Lower lobe of right lung (tissue), 2 donors: ENCODE measurements around the gene OR51B6. TPM values are rescaled to one million over a fixed set of nuclear protein-coding genes. Genes with fewer than 3 reads are reported as not detected.

ENCODE experiments used
- ATAC-seq, 2 donors: fragments of 200-7000 bp; cut with Tn5 transposase; one replicate each; pipeline ENCODE4 v1.9.1; 2020 to 2022; ENCODE audit warnings: mild to moderate bottlenecking in 2 of 2, moderate library complexity in 2 of 2
- DNase-seq: peaks from one replicate; pipeline ENCODE4 v3.0.0-alpha.2; 2020
- H3K27ac ChIP-seq: fragments of 200-600 bp; one replicate; pipeline ENCODE4 v1.8.0; 2022
- H3K27me3 ChIP-seq: fragments of 200-600 bp; one replicate; pipeline ENCODE4 v1.8.0; 2022; ENCODE audit warnings: low read depth
- H3K36me3 ChIP-seq: fragments of 200-600 bp; one replicate; pipeline ENCODE4 v1.8.0; 2022; ENCODE audit warnings: mild to moderate bottlenecking
- H3K4me1 ChIP-seq: fragments of 200-600 bp; one replicate; pipeline ENCODE4 v1.8.0; 2022
- H3K4me3 ChIP-seq: fragments of 200-600 bp; one replicate; pipeline ENCODE4 v1.8.0; 2022; ENCODE audit warnings: mild to moderate bottlenecking
- H3K9me3 ChIP-seq: fragments of 200-600 bp; one replicate; pipeline ENCODE4 v1.8.0; 2022
- CTCF ChIP-seq: fragments of 200-600 bp; IDR thresholded peaks from one replicate; pipeline ENCODE4 v1.8.0; 2022; ENCODE audit warnings: antibody characterized with exemption, mild to moderate bottlenecking
- intact Hi-C: fragments of 100-400 bp; cut with DNase I; formaldehyde crosslinking; loops from one replicate; pipeline ENCODE4 v1.11.0; 2022
- total RNA-seq: library from RNA; stranded (reverse); fragmentation: NEBNext Ultra II Directional; extraction: Animal tissue kit (Norgen Biotek cat#: 25700); gene quantifications from one replicate; pipeline ENCODE4 v1.2.1, GENCODE V29; 2021
- donor health status: DM: no; HTN: yes; CAD: no; lungs with severe emphysema.

OR51B6 gene
- total RNA-seq, 1 donor from 2014 or later, result not detected

- H3K27ac ChIP-seq, result no peak overlapping the region
- TF ChIP-seq CTCF, result no peak
- H3K36me3 ChIP-seq, result no peaks in the 10 kb centered on the region
- H3K4me3 ChIP-seq, result no peak overlapping the region
- H3K27me3 ChIP-seq, result no peaks in the 10 kb centered on the region
- ATAC-seq (no peak), DNase-seq (no peak)
- no peaks in the 10 kb centered on the region for H3K9me3 ChIP-seq
- intact Hi-C loops, result no loop called here
- no peaks in the 10 kb centered on the region for H3K4me1 ChIP-seq
These were observed 17.3 kb downstream of the OR51B6 start for GRCh38 chr11:5368502-5369043.

- ATAC-seq (no peak), DNase-seq (no peak)
- no peak for TF ChIP-seq CTCF
- Histone ChIP-seq H3K36me3 (no peaks in the 10 kb centered on the region), H3K27ac (no peak overlapping the region), H3K4me3 (no peak overlapping the region), H3K9me3 (no peaks in the 10 kb centered on the region), H3K4me1 (no peaks in the 10 kb centered on the region), H3K27me3 (no peaks in the 10 kb centered on the region)
- intact Hi-C loops, result no loop called here
These were observed 18.5 kb downstream of the OR51B6 start for GRCh38 chr11:5369789-5370188.

- no peak for DNase-seq
- Histone ChIP-seq H3K4me1 (no peaks in the 10 kb centered on the region), H3K36me3 (no peaks in the 10 kb centered on the region), H3K4me3 (no peak overlapping the region), H3K9me3 (no peaks in the 10 kb centered on the region), H3K27me3 (no peaks in the 10 kb centered on the region), H3K27ac (no peak overlapping the region)
- peak; percentile 65 for TF ChIP-seq CTCF
- intact Hi-C loops, result loop anchor here (5.0 kb wide), 1 partner anchor 259 kb away; no protein-coding TSS in a partner anchor
- peak; percentile 75 to 82 for ATAC-seq
These were observed 29.5 kb downstream of the OR51B6 start for GRCh38 chr11:5380740-5381342.

GRCh38 chr11:5383576-5383975, 32.3 kb downstream of the OR51B6 start, which contains the start of gene OR51M1:
OR51M1 (plus strand) TSS chr11:5383812; CDS start chr11:5389399, 5,587 bp downstream.
- no peak for ATAC-seq
- intact Hi-C loops, result loop anchor here (5.0 kb wide), 1 partner anchor 261 kb away; no protein-coding TSS in a partner anchor

GRCh38 chr11:5384335-5384734, 33.0 kb downstream of the OR51B6 start:
- H3K4me1 ChIP-seq, result no peaks in the 10 kb centered on the region
- ATAC-seq (no peak), DNase-seq (no peak)
- intact Hi-C loops, result loop anchor here (5.0 kb wide), 1 partner anchor 262 kb away; no protein-coding TSS in a partner anchor
- no peak overlapping the region for H3K27ac ChIP-seq
- H3K27me3 ChIP-seq, result no peaks in the 10 kb centered on the region
- no peak for TF ChIP-seq CTCF
- no peaks in the 10 kb centered on the region for H3K9me3 ChIP-seq
- no peak overlapping the region for H3K4me3 ChIP-seq
- H3K36me3 ChIP-seq, result no peaks in the 10 kb centered on the region

More at GRCh38 chr11:5383576-5383975, 32.3 kb downstream of the OR51B6 start, which contains the start of gene OR51M1:
- Histone ChIP-seq H3K27ac (no peak within 1 kb of the TSS), H3K4me3 (no peak within 1 kb of the TSS), H3K9me3 (no peaks in the 10 kb centered on the region), H3K4me1 (no peaks in the 10 kb centered on the region), H3K27me3 (no peaks in the 10 kb centered on the region), H3K36me3 (no peaks in the 10 kb centered on the region)
- no peak for DNase-seq
- TF ChIP-seq CTCF, result no peak
